MCF 10A (cell line): ENCODE results near the gene PLIN5. TPM values are rescaled to one million over a fixed set of nuclear protein-coding genes. Genes with fewer than 3 reads are reported as not detected.
A peak's percentile ranks its signal among the peaks of the same experiment; 100 is the strongest.

Experiments used
- BruUV-seq: library from RNA; stranded (reverse); fragments of 400-500 nt; replicated peaks from 2 replicates; lab custom pipeline; 2021; lab: Mats Ljungman, UMichigan
- CTCF ChIA-PET: fragments of 300-600 bp; sonication (Branson Sonifier 250); formaldehyde crosslinking; extraction: SDS; loops from one replicate; lab custom pipeline; 2021; ENCODE audit warnings: antibody characterized with exemption, inconsistent platforms; lab: Yijun Ruan, JAX
- POLR2A ChIA-PET: fragments of 300-600, 350-650 bp; sonication (Branson Sonifier 250); formaldehyde crosslinking; extraction: SDS; loops from one replicate; lab custom pipeline; 2020; ENCODE audit warnings: antibody characterized with exemption, inconsistent platforms; lab: Yijun Ruan, JAX
- DNase-seq: peaks from one replicate; pipeline ENCODE4 v3.0.0-alpha.2; 2018; ENCODE audit not compliant: unreplicated experiment
- H3K27ac Mint-ChIP-seq: one replicate; pipeline ENCODE4 v1.8.0; 2022; ENCODE audit warnings: mild to moderate bottlenecking, low read depth, mixed read lengths; ENCODE audit not compliant: unreplicated experiment
- H3K27me3 Mint-ChIP-seq: one replicate; pipeline ENCODE4 v1.8.0; 2022; ENCODE audit warnings: mixed read lengths; ENCODE audit not compliant: insufficient read depth, unreplicated experiment
- H3K36me3 Mint-ChIP-seq: one replicate; pipeline ENCODE4 v1.8.0; 2022; ENCODE audit warnings: mild to moderate bottlenecking, moderate library complexity, mixed read lengths; ENCODE audit not compliant: insufficient read depth, unreplicated experiment
- H3K4me1 Mint-ChIP-seq: one replicate; pipeline ENCODE4 v1.8.0; 2022; ENCODE audit warnings: mixed read lengths; ENCODE audit not compliant: insufficient read depth, unreplicated experiment
- H3K4me3 Mint-ChIP-seq: one replicate; pipeline ENCODE4 v1.8.0; 2022; ENCODE audit warnings: mild to moderate bottlenecking, moderate library complexity, mixed read lengths; ENCODE audit not compliant: unreplicated experiment
- H3K9me3 Mint-ChIP-seq: one replicate; pipeline ENCODE4 v1.8.0; 2022; ENCODE audit warnings: mixed read lengths; ENCODE audit not compliant: unreplicated experiment
- intact Hi-C: fragments of 100-400 bp; cut with micrococcal nuclease; formaldehyde crosslinking; loops from 2 replicates; pipeline ENCODE4 v1.14.1; 2022
- total RNA-seq: library from RNA; stranded (reverse); gene quantifications from 2 replicates; pipeline ENCODE4 v1.2.3, GENCODE V29; 2022
- TF ChIP-seq, protein P1 (sequence below): fragments of 200-600 bp; IDR thresholded peaks from one replicate; pipeline ENCODE4 v1.8.0; 2022; ENCODE audit warnings: antibody characterized with exemption, mild to moderate bottlenecking; ENCODE audit not compliant: unreplicated experiment

Gene PLIN5
- total RNA-seq, 1 experiment from 2014 or later, result not detected

DNA sequence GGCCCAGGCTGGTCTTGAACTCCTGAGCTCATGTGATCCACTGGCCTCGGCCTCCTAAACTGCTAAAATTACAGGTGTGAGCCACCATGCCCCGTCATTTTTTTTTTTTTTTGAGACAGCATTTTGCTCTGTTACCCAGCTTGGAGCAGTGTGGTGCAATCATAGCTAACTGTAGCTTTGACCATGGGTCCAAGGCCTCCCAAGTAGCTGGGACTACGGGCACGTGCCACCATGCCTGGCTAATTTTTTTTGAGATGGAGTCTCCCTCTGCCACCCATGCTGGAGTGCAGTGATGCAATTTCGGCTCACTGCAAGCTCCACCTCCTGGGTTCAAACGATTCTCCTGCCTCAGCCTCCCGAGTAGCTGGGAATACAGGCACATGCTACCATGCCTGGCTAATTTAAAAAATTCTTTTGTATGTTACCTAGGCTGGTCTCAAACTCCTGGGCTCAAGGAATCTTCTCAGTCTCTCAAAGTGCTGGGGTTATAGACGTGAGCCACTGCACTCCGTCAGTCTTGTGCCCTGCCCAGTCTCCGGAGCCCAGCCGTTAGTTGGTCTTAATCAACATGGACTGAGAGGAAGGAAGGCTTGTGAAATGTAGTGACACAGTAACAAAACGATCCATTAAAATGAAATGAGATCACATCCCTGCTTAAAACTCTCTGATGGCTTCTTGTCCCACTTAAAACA lies 6.2 kb upstream of the PLIN5 start:
- intact Hi-C loops, result no loop called here
- ChIA-PET CTCF (interaction anchor here (0.6 to 3.4 kb wide), 4 partner anchors 17 to 287 kb away, joined by 3 to 21 read pairs (median 4); no protein-coding TSS in a partner anchor), POLR2A (interaction anchor here (0.9 kb wide), 1 partner anchor 13 kb away, joined by 3 read pairs; no protein-coding TSS in a partner anchor)
- no TSS peak for BruUV-seq
- Mint-ChIP-seq H3K4me1 (no peaks in the 10 kb centered on the region), H3K36me3 (peaks cover 6% of the 10 kb centered on the region), H3K27me3 (no peaks in the 10 kb centered on the region), H3K9me3 (no peaks in the 10 kb centered on the region), H3K27ac (no peak overlapping the region), H3K4me3 (no peak overlapping the region)
- DNase-seq, result no peak
- TF ChIP-seq, protein P1, sequence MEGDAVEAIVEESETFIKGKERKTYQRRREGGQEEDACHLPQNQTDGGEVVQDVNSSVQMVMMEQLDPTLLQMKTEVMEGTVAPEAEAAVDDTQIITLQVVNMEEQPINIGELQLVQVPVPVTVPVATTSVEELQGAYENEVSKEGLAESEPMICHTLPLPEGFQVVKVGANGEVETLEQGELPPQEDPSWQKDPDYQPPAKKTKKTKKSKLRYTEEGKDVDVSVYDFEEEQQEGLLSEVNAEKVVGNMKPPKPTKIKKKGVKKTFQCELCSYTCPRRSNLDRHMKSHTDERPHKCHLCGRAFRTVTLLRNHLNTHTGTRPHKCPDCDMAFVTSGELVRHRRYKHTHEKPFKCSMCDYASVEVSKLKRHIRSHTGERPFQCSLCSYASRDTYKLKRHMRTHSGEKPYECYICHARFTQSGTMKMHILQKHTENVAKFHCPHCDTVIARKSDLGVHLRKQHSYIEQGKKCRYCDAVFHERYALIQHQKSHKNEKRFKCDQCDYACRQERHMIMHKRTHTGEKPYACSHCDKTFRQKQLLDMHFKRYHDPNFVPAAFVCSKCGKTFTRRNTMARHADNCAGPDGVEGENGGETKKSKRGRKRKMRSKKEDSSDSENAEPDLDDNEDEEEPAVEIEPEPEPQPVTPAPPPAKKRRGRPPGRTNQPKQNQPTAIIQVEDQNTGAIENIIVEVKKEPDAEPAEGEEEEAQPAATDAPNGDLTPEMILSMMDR, result no peak

- Mint-ChIP-seq H3K27me3 (no peaks in the 10 kb centered on the region), H3K4me1 (no peaks in the 10 kb centered on the region), H3K9me3 (no peaks in the 10 kb centered on the region), H3K4me3 (no peak within 1 kb of the TSS), H3K27ac (no peak within 1 kb of the TSS), H3K36me3 (peaks cover 6% of the 10 kb centered on the region)
- intact Hi-C loops, result no loop called here
- no TSS peak for BruUV-seq
- CTCF ChIA-PET, result interaction anchor here (0.7 to 3.4 kb wide), 3 partner anchors 16 to 94 kb away, joined by 4 to 21 read pairs (median 5); no protein-coding TSS in a partner anchor
- DNase-seq, result peak; percentile 69
- TF ChIP-seq, protein P1, result no peak
- POLR2A ChIA-PET, result interaction anchor here (0.8 to 0.9 kb wide), 2 partner anchors 11 to 23 kb away, joined by 3 to 6 read pairs; no protein-coding TSS in a partner anchor
These were observed 4.9 kb upstream of the PLIN5 start, which contains the start of gene LRG1 for GRCh38 chr19:4539693-4540581. TSS of gene LRG1 (minus strand) at chr19:4540036. CDS start at chr19:4540013, 23 bp downstream.

DNA sequence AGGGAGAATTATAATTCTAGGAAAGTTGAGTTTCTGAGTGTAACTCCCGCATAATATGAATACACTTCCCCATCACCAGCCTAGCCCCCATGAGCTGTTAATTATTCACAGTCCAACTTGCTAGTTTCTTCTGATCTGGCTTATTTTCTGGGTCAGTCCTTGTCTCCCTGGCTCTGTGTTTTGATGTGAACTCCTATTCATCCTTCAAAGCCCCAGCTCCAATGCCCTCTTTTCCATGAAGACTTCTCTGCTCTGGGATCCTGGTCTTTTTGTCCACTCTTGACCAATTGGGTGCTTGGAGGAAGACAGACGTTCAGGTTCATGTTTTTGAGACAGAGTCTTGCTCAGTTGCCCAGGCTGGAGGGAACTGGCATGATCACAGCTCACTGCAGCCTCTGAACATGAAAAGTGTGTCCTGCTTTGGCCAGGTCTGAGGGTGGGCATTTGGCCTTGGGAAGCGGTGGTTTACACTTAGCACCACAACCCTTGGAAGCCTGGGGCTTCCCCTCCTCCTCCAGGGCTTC lies 4.2 kb upstream of the PLIN5 start:
- BruUV-seq, result no TSS peak
- no peak for DNase-seq
- H3K4me1 Mint-ChIP-seq, result no peaks in the 10 kb centered on the region
- no peaks in the 10 kb centered on the region for H3K9me3 Mint-ChIP-seq
- intact Hi-C loops, result no loop called here
- CTCF ChIA-PET, result interaction anchor here (1.8 to 3.4 kb wide), 2 partner anchors 7 to 15 kb away, joined by 5 to 21 read pairs; no protein-coding TSS in a partner anchor
- H3K36me3 Mint-ChIP-seq, result no peaks in the 10 kb centered on the region
- no peaks in the 10 kb centered on the region for H3K27me3 Mint-ChIP-seq
- POLR2A ChIA-PET, result interaction anchor here (0.6 kb wide), 1 partner anchor 68 kb away, joined by 3 read pairs; no protein-coding TSS in a partner anchor
- no peak overlapping the region for H3K4me3 Mint-ChIP-seq
- no peak overlapping the region for H3K27ac Mint-ChIP-seq
- TF ChIP-seq, protein P1, result no peak
